ENCODE results near the gene KCNH1. TPM values are rescaled to one million over a fixed set of nuclear protein-coding genes. Genes with fewer than 3 reads are reported as not detected.

The KCNH1 gene
- total RNA-seq, 1 donor from 2014 or later, result 2.4 TPM

DNA sequence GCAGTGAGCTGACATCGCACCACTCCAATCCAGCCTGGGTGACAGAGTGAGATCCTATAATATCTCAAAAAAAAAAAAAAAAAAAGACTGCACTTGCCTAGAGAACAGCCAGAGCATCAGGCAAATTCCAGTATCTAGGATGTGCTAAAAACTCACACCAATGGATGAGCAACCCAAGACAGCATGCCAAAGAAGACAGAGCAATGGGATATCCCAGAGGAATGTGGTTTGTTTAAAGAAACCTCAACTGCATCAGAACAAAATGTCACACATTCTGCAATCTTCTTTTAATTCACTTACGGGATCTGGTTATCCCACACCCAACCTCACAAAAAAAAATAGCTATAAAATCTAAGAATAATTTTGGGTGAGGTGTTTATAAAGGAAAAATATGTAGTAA lies 7.3 kb downstream of the KCNH1 start:
- H3K4me1 Mint-ChIP-seq (ENCODE audit: unreplicated experiment), result no peaks in the 10 kb centered on the region
- peaks cover 4% of the 10 kb centered on the region for H3K36me3 Mint-ChIP-seq
- no peak for TF ChIP-seq CTCF (conservative IDR thresholded peaks at IDR 0.05)
- H3K27me3 Mint-ChIP-seq, result peaks cover 64% of the 10 kb centered on the region
- H3K4me3 Mint-ChIP-seq, result no peak overlapping the region
- H3K9me3 Mint-ChIP-seq, result no peaks in the 10 kb centered on the region
- no peak overlapping the region for H3K27ac Mint-ChIP-seq
- no peak for DNase-seq (ENCODE audit: extremely low spot score, unreplicated experiment)

- Mint-ChIP-seq H3K4me1 (ENCODE audit: unreplicated experiment) (peaks cover 5% of the 10 kb centered on the region), H3K9me3 (no peaks in the 10 kb centered on the region), H3K36me3 (peaks cover 4% of the 10 kb centered on the region), H3K27ac (no peak overlapping the region), H3K27me3 (peaks cover 16% of the 10 kb centered on the region), H3K4me3 (no peak overlapping the region)
- DNase-seq (ENCODE audit: extremely low spot score, unreplicated experiment), result no peak
- no peak for TF ChIP-seq CTCF (conservative IDR thresholded peaks at IDR 0.05)
Measured at GRCh38 chr1:211118407-211119102, 15.4 kb downstream of the KCNH1 start.

DNA sequence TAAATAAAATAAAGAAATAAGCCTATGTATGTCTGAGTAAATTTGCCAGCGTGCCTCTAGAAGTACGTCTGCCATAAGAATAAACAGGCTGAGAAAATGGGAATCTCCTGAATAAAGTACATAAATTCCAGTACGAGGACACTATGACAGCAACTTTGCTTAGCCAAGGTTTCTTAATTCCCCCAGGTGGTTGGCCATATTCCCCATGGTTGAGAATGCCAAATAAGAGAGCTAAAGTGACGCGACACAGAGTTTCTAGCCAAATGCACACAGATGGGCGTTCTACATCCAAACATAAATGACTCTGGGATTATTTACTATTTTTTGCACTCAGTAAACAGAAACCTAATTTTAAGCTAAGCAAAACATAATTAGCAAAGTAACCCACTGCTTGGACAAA lies 19.5 kb downstream of the KCNH1 start:
- TF ChIP-seq CTCF (conservative IDR thresholded peaks at IDR 0.05), result no peak
- no peak overlapping the region for H3K4me3 Mint-ChIP-seq
- H3K36me3 Mint-ChIP-seq, result no peaks in the 10 kb centered on the region
- peaks cover 5% of the 10 kb centered on the region for H3K4me1 Mint-ChIP-seq (ENCODE audit: unreplicated experiment)
- no peaks in the 10 kb centered on the region for H3K9me3 Mint-ChIP-seq
- no peak for DNase-seq (ENCODE audit: extremely low spot score, unreplicated experiment)
- H3K27ac Mint-ChIP-seq, result no peak overlapping the region
- peaks cover 15% of the 10 kb centered on the region for H3K27me3 Mint-ChIP-seq

DNA sequence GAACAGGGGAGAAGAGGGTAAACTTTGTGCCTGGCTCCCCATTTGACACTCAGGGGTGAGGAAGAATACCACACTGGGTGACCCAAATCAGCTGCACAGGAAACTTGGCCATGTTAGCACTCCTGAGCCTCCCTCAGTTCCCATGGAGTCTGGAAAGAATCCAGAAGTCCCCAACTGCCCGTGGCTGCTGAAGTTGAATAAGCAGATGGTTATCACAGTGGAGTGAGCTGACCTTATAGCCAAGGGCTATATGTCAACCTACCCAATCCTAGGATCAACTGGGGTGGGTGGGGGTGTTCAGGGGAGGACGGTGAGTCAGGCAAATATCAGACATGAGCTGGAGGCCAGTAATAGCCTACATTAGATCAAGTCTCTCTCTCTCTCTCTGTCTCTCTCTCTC lies 20.4 kb downstream of the KCNH1 start:
- Mint-ChIP-seq H3K9me3 (no peaks in the 10 kb centered on the region), H3K4me3 (no peak overlapping the region), H3K36me3 (no peaks in the 10 kb centered on the region), H3K27me3 (peaks cover 15% of the 10 kb centered on the region), H3K27ac (no peak overlapping the region), H3K4me1 (ENCODE audit: unreplicated experiment) (peaks cover 4% of the 10 kb centered on the region)
- no peak for TF ChIP-seq CTCF (conservative IDR thresholded peaks at IDR 0.05)
- no peak for DNase-seq (ENCODE audit: extremely low spot score, unreplicated experiment)

DNA sequence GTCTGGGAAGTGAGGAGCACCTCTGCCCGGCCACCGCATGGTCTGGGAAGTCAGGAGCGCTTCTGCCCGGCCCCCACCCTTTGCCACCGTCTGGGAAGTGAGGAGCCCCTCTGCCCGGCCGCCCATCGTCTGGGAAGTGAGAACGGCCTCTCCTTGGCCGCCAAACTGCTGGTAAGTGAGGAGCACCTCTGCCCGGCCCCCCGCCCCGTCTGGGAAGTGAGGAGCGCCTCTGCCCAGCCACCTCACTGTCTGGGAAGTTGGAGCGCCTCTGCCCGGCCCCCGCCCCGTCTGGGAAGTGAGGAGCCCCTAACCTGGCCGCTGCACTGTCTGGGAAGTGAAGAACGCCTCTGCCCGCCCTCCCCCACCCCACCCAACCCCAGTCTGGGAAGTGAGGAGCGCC lies 22.6 kb downstream of the KCNH1 start:
- Mint-ChIP-seq H3K4me3 (no peak overlapping the region), H3K4me1 (ENCODE audit: unreplicated experiment) (no peaks in the 10 kb centered on the region), H3K27ac (no peak overlapping the region), H3K27me3 (peaks cover 11% of the 10 kb centered on the region), H3K36me3 (no peaks in the 10 kb centered on the region), H3K9me3 (no peaks in the 10 kb centered on the region)
- no peak for TF ChIP-seq CTCF (conservative IDR thresholded peaks at IDR 0.05)
- no peak for DNase-seq (ENCODE audit: extremely low spot score, unreplicated experiment)

Measured in type B pancreatic cell (in vitro differentiated cells).